ENCODE results near the gene ATRNL1.

Gene ATRNL1

DNA sequence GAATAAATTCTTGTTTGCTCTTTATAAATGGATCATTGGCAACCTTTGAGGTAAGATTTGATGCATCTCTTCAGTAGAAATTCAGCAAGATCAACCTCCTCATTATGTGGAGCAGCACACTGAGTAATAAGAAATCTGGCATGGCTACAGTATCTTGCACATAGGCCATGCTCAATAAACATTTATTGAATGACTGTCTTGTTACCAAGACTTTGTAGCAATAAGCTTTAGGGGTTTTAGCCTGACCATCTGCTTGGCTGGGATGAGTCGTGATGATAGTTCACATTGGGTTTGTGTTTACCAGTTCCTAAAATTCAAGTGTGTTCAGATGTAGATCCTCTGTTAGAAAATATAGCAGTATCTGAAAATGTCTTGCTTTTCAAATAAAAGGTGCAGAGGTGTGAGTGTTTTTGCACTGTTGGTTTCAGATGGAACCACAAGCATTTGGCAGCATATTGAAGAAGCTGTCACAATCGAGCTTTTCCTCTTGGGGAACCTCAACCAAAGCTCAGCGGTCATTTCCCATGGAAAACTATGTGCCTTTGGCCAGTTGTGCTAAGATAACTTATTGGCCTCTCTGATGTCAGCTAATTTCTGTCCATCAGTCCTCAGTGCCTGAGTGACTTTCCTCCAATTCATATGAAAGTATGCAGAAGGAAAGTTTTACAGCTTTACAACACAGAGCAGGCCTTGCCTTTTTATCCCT lies 737.3 kb downstream of the ATRNL1 start:
- Histone ChIP-seq H3K27ac (ENCODE audit: low read depth, low read length, severe bottlenecking) (no peak overlapping the region), H3K4me1 (ENCODE audit: control insufficient read depth, insufficient read depth, low read length, poor library complexity, severe bottlenecking) (peaks cover 5% of the 10 kb centered on the region), H3K36me3 (ENCODE audit: control insufficient read depth, insufficient read depth, low read length) (no peaks in the 10 kb centered on the region), H3K9me3 (ENCODE audit: control insufficient read depth, low read length) (no peaks in the 10 kb centered on the region), H3K4me3 (ENCODE audit: extremely low read depth, insufficient read depth, low read length, poor library complexity, severe bottlenecking) (no peak overlapping the region)
- WGBS, 2 experiments (ENCODE audit: insufficient coverage in 2 of 2) = 96 to 100% methylated on average over 3 of the region's 3 CpGs

DNA sequence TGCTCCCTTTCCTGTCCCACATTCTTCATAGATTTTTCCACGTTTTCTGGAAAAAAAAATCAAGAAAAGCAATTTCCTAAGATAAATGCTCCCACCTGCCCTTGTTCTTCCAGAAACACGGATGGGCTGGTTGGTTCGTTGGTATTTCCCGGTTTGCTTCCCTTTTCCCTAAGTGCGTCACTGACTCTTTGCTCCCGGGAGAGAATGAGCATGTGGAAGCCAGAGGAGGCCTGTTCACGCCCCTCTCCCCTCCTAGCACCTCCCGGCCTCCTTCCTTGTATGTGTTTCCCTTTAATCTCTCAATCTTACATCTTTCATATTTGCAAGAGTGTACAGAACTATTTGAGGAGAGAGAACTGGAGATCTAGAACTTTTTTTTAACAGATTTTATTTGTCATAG lies 737.9 kb downstream of the ATRNL1 start:
- H3K9me3 ChIP-seq (ENCODE audit: control insufficient read depth, low read length) = no peaks in the 10 kb centered on the region
- H3K27ac ChIP-seq (ENCODE audit: low read depth, low read length, severe bottlenecking) = no peak overlapping the region
- H3K36me3 ChIP-seq (ENCODE audit: control insufficient read depth, insufficient read depth, low read length) = no peaks in the 10 kb centered on the region
- H3K4me1 ChIP-seq (ENCODE audit: control insufficient read depth, insufficient read depth, low read length, poor library complexity, severe bottlenecking) = peaks cover 5% of the 10 kb centered on the region
- H3K4me3 ChIP-seq (ENCODE audit: extremely low read depth, insufficient read depth, low read length, poor library complexity, severe bottlenecking) = no peak overlapping the region
- 83 to 87% methylated on average over 5 to 6 of the region's 8 CpGs for WGBS, 2 experiments (ENCODE audit: insufficient coverage in 2 of 2)

DNA sequence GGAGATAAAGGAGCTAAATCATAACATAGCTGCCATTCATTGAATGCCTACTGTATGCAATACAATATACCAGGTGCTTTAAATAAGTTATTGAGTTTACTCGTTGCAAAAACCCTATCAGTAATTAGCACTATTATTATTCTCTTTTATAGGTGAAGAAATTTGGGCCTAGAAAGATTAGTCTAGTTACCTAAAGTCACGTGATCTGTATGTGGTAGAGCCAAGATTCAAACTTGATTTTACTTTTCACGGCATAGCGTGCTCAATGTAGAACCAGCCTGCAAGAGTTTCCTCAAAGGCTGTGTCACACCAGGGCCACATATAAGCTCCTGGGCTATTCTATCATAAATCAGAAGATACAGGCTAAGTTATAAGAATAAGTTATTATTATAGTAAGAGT lies 740.0 kb downstream of the ATRNL1 start:
- no peaks in the 10 kb centered on the region for H3K36me3 ChIP-seq (ENCODE audit: control insufficient read depth, insufficient read depth, low read length)
- 57% methylated on average over 3 of the region's 4 CpGs; no CpG with 5 or more reads in 1 of the 2 experiments for WGBS, 2 experiments (ENCODE audit: insufficient coverage in 2 of 2)
- no peaks in the 10 kb centered on the region for H3K9me3 ChIP-seq (ENCODE audit: control insufficient read depth, low read length)
- peaks cover 5% of the 10 kb centered on the region for H3K4me1 ChIP-seq (ENCODE audit: control insufficient read depth, insufficient read depth, low read length, poor library complexity, severe bottlenecking)
- H3K4me3 ChIP-seq (ENCODE audit: extremely low read depth, insufficient read depth, low read length, poor library complexity, severe bottlenecking) = no peak overlapping the region
- H3K27ac ChIP-seq (ENCODE audit: low read depth, low read length, severe bottlenecking) = no peak overlapping the region

DNA sequence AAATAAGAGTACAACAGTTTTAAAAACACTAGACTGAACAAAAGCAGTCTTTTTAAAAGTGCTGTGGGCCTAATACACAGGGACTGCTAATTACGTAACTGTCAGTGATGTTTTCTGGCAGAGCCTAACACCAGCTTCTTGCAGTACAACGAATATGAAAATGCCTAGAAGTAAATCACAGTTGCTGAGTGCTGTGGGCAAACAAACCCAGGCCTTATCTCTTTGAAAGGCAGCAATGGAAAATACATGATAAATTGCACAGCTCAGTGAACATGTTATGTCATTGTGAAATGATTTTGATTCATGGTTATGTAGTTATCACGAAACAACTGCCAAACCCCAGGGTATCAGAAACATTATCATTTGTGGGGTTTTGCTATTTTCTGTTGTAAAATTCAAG lies 751.4 kb downstream of the ATRNL1 start:
- Histone ChIP-seq H3K4me1 (ENCODE audit: control insufficient read depth, insufficient read depth, low read length, poor library complexity, severe bottlenecking) (no peaks in the 10 kb centered on the region), H3K9me3 (ENCODE audit: control insufficient read depth, low read length) (no peaks in the 10 kb centered on the region), H3K36me3 (ENCODE audit: control insufficient read depth, insufficient read depth, low read length) (no peaks in the 10 kb centered on the region), H3K27ac (ENCODE audit: low read depth, low read length, severe bottlenecking) (no peak overlapping the region), H3K4me3 (ENCODE audit: extremely low read depth, insufficient read depth, low read length, poor library complexity, severe bottlenecking) (no peak overlapping the region)
- WGBS, 2 experiments (ENCODE audit: insufficient coverage in 2 of 2) = 87 to 91% methylated on average over 3 of the region's 3 CpGs

DNA sequence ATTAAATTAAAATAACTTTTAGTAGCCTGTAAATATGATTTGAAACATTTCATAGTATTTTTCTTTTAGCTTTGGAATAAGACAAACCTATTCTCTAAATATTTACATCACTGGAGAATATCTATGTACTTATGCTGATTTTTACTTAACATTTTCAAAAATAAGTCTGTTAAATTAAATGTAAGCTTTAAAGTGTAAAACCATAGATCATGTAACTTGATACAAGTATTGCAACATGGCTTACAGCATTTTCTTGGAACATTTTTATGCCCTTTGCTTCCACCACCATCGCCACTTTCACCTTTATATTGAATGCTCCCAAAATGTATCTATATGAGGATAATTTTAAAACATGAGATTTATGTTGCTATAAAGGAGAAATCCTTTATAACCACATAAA lies 752.8 kb downstream of the ATRNL1 start:
- no CpG with 5 or more reads among the region's 1 CpG for WGBS, 2 experiments (ENCODE audit: insufficient coverage in 2 of 2)

DNA sequence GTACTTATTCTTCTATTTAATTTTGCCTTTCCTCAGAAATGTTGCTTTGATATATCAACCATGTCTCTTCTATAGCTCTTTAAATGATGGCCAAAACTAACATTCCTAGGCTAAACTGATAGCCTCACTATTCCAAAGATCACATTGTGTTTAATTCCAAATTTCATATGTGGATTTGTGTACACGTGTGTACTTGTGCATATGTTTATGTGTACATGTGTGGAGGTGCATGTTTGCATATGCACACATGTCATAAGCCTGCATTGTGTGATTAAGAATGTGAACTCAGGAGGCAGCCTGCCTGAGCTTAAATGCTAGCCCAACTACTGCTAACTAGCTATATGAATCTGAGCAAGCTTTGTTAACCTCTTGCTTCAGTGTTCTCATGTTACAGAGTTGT lies 753.4 kb downstream of the ATRNL1 start:
- Histone ChIP-seq H3K4me1 (ENCODE audit: control insufficient read depth, insufficient read depth, low read length, poor library complexity, severe bottlenecking) (no peaks in the 10 kb centered on the region), H3K36me3 (ENCODE audit: control insufficient read depth, insufficient read depth, low read length) (no peaks in the 10 kb centered on the region), H3K27ac (ENCODE audit: low read depth, low read length, severe bottlenecking) (no peak overlapping the region), H3K4me3 (ENCODE audit: extremely low read depth, insufficient read depth, low read length, poor library complexity, severe bottlenecking) (no peak overlapping the region), H3K9me3 (ENCODE audit: control insufficient read depth, low read length) (no peaks in the 10 kb centered on the region)
- 50% methylated on average over 1 of the region's 1 CpG; no CpG with 5 or more reads in 1 of the 2 experiments for WGBS, 2 experiments (ENCODE audit: insufficient coverage in 2 of 2)

More for the DNA sequence above, 752.8 kb downstream of the ATRNL1 start:
- Histone ChIP-seq H3K9me3 (ENCODE audit: control insufficient read depth, low read length) (no peaks in the 10 kb centered on the region), H3K4me3 (ENCODE audit: extremely low read depth, insufficient read depth, low read length, poor library complexity, severe bottlenecking) (no peak overlapping the region), H3K27ac (ENCODE audit: low read depth, low read length, severe bottlenecking) (no peak overlapping the region), H3K36me3 (ENCODE audit: control insufficient read depth, insufficient read depth, low read length) (no peaks in the 10 kb centered on the region), H3K4me1 (ENCODE audit: control insufficient read depth, insufficient read depth, low read length, poor library complexity, severe bottlenecking) (no peaks in the 10 kb centered on the region)

DNA sequence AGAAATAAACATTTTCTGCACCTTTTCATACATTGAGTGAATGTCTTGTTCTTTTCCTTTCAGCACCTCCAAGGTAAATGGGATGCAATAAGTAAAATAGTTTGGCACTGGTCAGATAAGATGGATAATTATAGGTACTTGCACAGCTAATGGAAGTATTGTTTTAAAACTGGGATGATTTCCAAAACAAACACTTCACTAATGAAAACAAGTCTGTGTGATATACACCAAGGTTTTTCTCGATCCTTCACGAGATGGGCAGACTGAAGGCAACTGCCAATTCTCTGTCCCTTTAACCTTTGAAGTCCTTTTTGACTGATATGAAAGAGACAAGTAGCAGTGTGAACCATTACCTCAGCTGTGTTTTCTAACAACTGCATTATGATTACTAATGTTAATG lies 756.0 kb downstream of the ATRNL1 start:
- no peak overlapping the region for H3K4me3 ChIP-seq (ENCODE audit: extremely low read depth, insufficient read depth, low read length, poor library complexity, severe bottlenecking)
- no peaks in the 10 kb centered on the region for H3K4me1 ChIP-seq (ENCODE audit: control insufficient read depth, insufficient read depth, low read length, poor library complexity, severe bottlenecking)
- no peaks in the 10 kb centered on the region for H3K9me3 ChIP-seq (ENCODE audit: control insufficient read depth, low read length)
- WGBS, 2 experiments (ENCODE audit: insufficient coverage in 2 of 2) = 67 to 90% methylated on average over 1 to 2 of the region's 2 CpGs
- H3K36me3 ChIP-seq (ENCODE audit: control insufficient read depth, insufficient read depth, low read length) = no peaks in the 10 kb centered on the region
- H3K27ac ChIP-seq (ENCODE audit: low read depth, low read length, severe bottlenecking) = no peak overlapping the region

DNA sequence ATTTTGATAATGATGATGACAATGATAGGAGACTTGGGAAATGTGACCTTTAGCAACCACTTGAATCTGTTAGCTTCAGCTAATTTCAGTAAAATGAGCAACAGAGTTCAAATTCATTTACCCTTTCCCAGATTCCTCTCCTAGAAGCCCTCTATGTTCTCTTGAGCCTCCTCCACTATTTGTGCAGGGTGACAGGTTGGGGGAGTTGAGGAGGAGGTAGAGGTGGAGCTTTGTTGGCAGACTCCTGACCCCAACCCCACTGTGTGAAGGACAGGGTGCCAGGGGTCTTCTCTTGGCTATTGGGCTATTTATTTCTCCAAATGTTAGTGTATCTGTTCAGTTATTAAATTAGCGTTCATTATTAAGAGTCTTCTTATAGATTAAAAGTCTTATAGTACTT lies 757.5 kb downstream of the ATRNL1 start:
- no CpG with 5 or more reads among the region's 1 CpG for WGBS, 2 experiments (ENCODE audit: insufficient coverage in 2 of 2)
- Histone ChIP-seq H3K36me3 (ENCODE audit: control insufficient read depth, insufficient read depth, low read length) (no peaks in the 10 kb centered on the region), H3K4me1 (ENCODE audit: control insufficient read depth, insufficient read depth, low read length, poor library complexity, severe bottlenecking) (no peaks in the 10 kb centered on the region), H3K27ac (ENCODE audit: low read depth, low read length, severe bottlenecking) (no peak overlapping the region), H3K4me3 (ENCODE audit: extremely low read depth, insufficient read depth, low read length, poor library complexity, severe bottlenecking) (no peak overlapping the region), H3K9me3 (ENCODE audit: control insufficient read depth, low read length) (no peaks in the 10 kb centered on the region)

DNA sequence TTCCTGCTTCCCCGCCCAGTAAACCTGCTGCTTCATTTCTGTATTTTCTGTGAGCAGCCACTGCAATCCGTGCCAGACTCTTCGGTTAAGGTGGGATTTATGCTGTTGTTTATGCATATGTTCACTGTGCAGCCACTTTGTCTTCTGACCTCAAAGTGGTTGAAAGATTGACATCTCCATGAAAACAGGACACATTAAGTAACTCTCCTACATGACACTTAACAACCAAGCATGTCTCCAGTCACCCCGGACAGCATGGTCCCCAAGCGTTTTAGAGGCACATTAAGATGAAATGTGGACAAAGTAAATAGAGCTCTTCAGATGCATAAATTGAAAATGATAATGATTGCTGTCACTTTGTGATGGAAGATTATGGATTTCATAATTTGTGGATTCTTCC lies 758.5 kb downstream of the ATRNL1 start:
- no peaks in the 10 kb centered on the region for H3K36me3 ChIP-seq (ENCODE audit: control insufficient read depth, insufficient read depth, low read length)
- no peaks in the 10 kb centered on the region for H3K9me3 ChIP-seq (ENCODE audit: control insufficient read depth, low read length)
- no peaks in the 10 kb centered on the region for H3K4me1 ChIP-seq (ENCODE audit: control insufficient read depth, insufficient read depth, low read length, poor library complexity, severe bottlenecking)
- H3K4me3 ChIP-seq (ENCODE audit: extremely low read depth, insufficient read depth, low read length, poor library complexity, severe bottlenecking) = no peak overlapping the region
- H3K27ac ChIP-seq (ENCODE audit: low read depth, low read length, severe bottlenecking) = no peak overlapping the region
- WGBS, 2 experiments (ENCODE audit: insufficient coverage in 2 of 2) = 89 to 100% methylated on average over 1 to 5 of the region's 5 CpGs

DNA sequence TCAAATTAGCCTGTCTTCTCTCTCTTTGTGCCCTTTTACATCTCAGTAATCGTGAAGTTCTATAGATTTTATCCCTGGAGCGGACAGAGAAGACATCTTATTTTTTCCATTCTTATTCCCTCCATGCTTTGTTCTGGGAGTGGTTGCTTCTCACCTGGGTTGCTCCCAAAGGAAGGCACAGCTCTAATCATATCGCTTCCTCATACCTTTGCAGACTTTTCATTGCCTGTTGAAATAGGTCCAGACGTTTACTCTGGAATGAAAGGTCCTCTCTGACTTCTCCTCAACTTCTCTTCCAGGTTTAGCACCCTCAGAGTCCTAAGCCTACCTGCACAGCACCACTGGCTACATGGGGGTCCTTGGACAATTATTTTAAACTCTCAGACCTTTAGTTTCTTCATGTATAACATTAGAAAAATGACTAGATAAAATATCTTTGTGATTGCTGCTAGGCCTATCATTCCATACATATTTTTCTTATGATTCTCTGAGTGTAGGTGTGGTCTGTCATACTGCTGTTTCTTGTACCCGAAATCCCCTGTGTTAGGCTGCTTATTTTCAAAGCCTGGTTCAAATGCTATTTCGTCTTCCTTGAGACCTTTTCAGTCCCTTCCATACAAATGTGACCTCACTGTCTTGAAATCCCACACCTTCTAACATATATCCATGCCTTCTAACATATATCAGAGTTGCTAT lies 761.7 kb downstream of the ATRNL1 start:
- no peak overlapping the region for H3K27ac ChIP-seq (ENCODE audit: low read depth, low read length, severe bottlenecking)
- no peaks in the 10 kb centered on the region for H3K36me3 ChIP-seq (ENCODE audit: control insufficient read depth, insufficient read depth, low read length)
- H3K9me3 ChIP-seq (ENCODE audit: control insufficient read depth, low read length) = no peaks in the 10 kb centered on the region
- WGBS, 2 experiments (ENCODE audit: insufficient coverage in 2 of 2) = 86 to 89% methylated on average over 4 to 5 of the region's 6 CpGs
- no peaks in the 10 kb centered on the region for H3K4me1 ChIP-seq (ENCODE audit: control insufficient read depth, insufficient read depth, low read length, poor library complexity, severe bottlenecking)
- H3K4me3 ChIP-seq (ENCODE audit: extremely low read depth, insufficient read depth, low read length, poor library complexity, severe bottlenecking) = no peak overlapping the region

DNA sequence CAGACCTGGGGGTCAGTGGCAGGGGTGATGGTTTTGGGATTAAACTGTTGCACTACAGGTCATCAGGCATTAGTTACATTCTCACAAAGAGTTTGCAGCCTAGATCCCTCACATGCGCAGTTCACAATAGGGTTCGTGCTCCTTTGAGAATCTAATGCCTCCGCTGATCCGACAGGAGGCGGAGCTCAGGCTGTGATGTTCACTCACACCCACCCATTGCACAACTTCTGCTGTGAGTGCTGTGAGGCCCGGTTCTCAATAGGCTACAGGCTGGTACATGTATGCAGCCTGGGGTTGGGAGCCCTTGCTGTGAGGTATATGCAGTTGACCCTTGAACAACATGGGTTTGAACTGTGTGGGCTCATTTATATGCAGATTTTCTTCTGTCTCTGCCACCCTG lies 763.4 kb downstream of the ATRNL1 start:
- WGBS, 2 experiments (ENCODE audit: insufficient coverage in 2 of 2) = 63 to 65% methylated on average over 5 to 6 of the region's 6 CpGs
- H3K4me1 ChIP-seq (ENCODE audit: control insufficient read depth, insufficient read depth, low read length, poor library complexity, severe bottlenecking) = no peaks in the 10 kb centered on the region

More for the DNA sequence above, 763.4 kb downstream of the ATRNL1 start:
- no peaks in the 10 kb centered on the region for H3K9me3 ChIP-seq (ENCODE audit: control insufficient read depth, low read length)
- H3K36me3 ChIP-seq (ENCODE audit: control insufficient read depth, insufficient read depth, low read length) = no peaks in the 10 kb centered on the region
- no peak overlapping the region for H3K27ac ChIP-seq (ENCODE audit: low read depth, low read length, severe bottlenecking)
- H3K4me3 ChIP-seq (ENCODE audit: extremely low read depth, insufficient read depth, low read length, poor library complexity, severe bottlenecking) = no peak overlapping the region

All from mesodermal cell (in vitro differentiated cells).